AG08396 (cell line): ENCODE measurements around the gene ACVR1B.
"Not testable (repeated sequence)": the region's sequence is repeated elsewhere in the genome, so short reads cannot be mapped to it uniquely, and the experiment has no call there.

Experiments used
- DNase-seq: peaks from one replicate; pipeline ENCODE4 v3.0.0; 2012; ENCODE audit warnings: low spot score, mixed read lengths

ACVR1B gene

GRCh38 chr12:51971679-51972421 is 20.4 kb downstream of the ACVR1B start:
- no peak for DNase-seq

GRCh38 chr12:51972422-51972812 is 20.9 kb downstream of the ACVR1B start:
- DNase-seq: no peak

GRCh38 chr12:51972849-51973273 is 21.4 kb downstream of the ACVR1B start:
- no peak for DNase-seq

- no peak for DNase-seq
Measured at GRCh38 chr12:51973560-51973959, 22.1 kb downstream of the ACVR1B start.

- no peak for DNase-seq
Measured at GRCh38 chr12:51974646-51975045, 23.1 kb downstream of the ACVR1B start.

GRCh38 chr12:51975196-51975595 is 23.7 kb downstream of the ACVR1B start:
- no peak for DNase-seq

- DNase-seq: no peak
Measured at GRCh38 chr12:51976376-51977160, 25.1 kb downstream of the ACVR1B start.

GRCh38 chr12:51977320-51977753 is 25.8 kb downstream of the ACVR1B start:
- no peak for DNase-seq

GRCh38 chr12:51979306-51979705 is 27.8 kb downstream of the ACVR1B start:
- DNase-seq: not testable (repeated sequence)

GRCh38 chr12:51980051-51980808 is 28.7 kb downstream of the ACVR1B start:
- DNase-seq: peak; percentile 88

GRCh38 chr12:51980809-51981127 is 29.3 kb downstream of the ACVR1B start:
- no peak for DNase-seq

GRCh38 chr12:51984657-51985056 is 33.2 kb downstream of the ACVR1B start:
- no peak for DNase-seq

GRCh38 chr12:51985154-51985835 is 33.8 kb downstream of the ACVR1B start:
- no peak for DNase-seq

- DNase-seq: no peak
Measured at GRCh38 chr12:51986834-51987233, 35.3 kb downstream of the ACVR1B start.

GRCh38 chr12:51992246-51992645 is 40.7 kb downstream of the ACVR1B start:
- DNase-seq: no peak

GRCh38 chr12:51994539-51994820 is 43.0 kb downstream of the ACVR1B start:
- no peak for DNase-seq

- peak; percentile 59 for DNase-seq
Measured at GRCh38 chr12:51994959-51995358, 43.5 kb downstream of the ACVR1B start.

- DNase-seq: no peak
Measured at GRCh38 chr12:51997136-51997535, 45.6 kb downstream of the ACVR1B start.

GRCh38 chr12:52003016-52003550 is 51.6 kb downstream of the ACVR1B start:
- DNase-seq: no peak

GRCh38 chr12:52003591-52003990 is 52.1 kb downstream of the ACVR1B start:
- DNase-seq: no peak

- peak; percentile 87 for DNase-seq
Measured at GRCh38 chr12:52004042-52004648, 52.6 kb downstream of the ACVR1B start.
